Stimulated activated CD4-positive, alpha-beta T cell treated with anti-CD3 and anti-CD28 coated beads, Interleukin-4, amount 100 ng/mL, for 48 hours (primary cell): ENCODE measurements around the gene SLC30A9.

ENCODE experiments used
- DNase-seq, 2 donors: peaks; one replicate each; pipeline ENCODE4 v3.0.0-alpha.2; 2020; ENCODE audit warnings: low read depth in 2 of 2

SLC30A9 gene

DNA sequence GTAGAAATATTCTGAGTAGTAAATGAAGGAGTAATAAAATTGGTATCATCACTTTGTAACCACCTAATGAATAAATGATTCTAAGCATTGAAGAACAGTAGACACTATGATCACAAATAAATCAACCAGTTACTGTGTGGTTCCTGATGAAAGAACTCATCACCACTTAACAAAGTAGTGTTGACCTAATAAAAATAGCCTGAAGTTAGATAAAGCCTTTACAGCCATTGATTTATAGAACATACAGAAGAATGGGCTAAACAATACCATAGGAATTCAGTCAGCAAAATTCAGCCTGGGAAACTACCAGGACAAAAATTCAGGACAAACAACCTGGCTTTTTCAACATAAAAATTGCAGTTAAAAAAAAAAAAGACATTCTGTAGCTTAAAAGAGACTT lies 9.0 kb downstream of the SLC30A9 start:
- DNase-seq: no peak

DNA sequence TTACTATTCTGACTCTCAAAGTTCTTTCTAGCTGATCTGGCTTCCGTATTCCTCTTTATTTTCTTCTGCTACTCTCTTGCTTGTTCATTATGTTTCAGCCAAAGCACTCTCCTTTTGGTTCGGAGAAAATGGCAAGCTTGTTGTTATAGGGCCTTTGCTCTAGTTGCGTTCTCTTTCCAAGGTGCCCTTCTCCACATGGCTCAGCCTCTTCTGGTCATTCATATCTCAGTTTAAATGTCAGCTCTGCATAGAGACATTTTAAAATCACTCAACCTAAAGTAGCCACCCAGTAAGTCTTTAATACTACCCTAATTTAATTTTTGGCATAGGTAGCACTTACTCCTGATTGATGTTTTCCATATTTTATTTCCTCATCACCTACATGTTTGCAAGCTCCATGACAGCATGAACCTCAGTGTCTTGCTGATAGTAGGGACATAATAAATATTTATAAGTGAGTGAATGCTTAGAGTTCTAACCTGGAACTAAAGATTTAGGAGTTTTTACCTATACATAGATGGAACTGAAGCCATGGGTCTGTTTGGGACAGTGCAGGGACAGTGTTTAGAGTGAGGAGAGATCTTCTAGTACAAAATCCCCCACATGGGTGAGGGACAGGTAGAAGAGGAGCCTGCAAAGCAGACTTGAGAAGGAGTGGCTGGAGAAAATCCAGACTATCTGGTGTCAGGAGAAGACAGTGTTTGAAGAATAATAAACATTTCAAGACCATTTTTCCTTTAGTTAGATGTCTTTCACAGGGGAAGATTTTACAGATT lies 17.9 kb downstream of the SLC30A9 start:
- DNase-seq: no peak

DNA sequence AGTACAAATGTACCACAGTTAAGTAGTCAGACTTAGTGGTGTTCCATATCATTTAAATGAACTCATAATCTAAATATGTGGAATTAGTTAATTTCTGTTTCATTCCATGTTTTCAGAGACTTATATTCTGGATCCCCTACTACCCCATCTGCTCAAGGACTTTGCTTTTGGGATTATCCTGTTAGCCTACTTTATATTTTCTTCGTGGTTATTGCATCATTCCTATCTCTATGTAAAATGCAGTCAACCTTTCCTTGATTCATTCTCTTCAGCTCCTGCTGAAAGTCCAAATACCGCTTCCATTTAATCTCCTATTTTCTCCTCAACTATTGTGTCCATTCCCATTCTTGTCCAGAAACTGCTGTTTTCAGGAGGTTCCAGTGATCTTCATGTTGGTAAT lies 25.1 kb downstream of the SLC30A9 start:
- no peak for DNase-seq

GRCh38 chr4:42018451-42018850 lies 28.1 kb downstream of the SLC30A9 start:
- DNase-seq: no peak

DNA sequence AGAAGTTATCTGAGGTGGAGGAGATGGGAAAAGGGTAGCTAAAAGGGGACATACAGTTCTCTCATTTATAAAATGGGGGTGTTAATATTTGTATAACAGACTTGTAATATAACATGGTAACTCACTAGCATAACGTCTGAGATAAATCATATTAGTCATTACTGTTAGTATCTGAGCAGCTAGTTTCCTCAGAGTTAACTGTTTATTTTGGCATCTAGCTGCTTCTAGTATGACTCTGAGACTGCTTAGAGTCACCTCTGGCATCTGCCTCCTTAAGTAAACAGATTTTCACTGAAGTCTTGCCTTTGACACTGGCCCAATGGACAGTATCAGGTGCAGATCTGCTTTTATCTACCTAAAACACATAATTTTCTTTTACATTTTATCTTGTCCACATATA lies 58.1 kb downstream of the SLC30A9 start:
- no peak for DNase-seq

DNA sequence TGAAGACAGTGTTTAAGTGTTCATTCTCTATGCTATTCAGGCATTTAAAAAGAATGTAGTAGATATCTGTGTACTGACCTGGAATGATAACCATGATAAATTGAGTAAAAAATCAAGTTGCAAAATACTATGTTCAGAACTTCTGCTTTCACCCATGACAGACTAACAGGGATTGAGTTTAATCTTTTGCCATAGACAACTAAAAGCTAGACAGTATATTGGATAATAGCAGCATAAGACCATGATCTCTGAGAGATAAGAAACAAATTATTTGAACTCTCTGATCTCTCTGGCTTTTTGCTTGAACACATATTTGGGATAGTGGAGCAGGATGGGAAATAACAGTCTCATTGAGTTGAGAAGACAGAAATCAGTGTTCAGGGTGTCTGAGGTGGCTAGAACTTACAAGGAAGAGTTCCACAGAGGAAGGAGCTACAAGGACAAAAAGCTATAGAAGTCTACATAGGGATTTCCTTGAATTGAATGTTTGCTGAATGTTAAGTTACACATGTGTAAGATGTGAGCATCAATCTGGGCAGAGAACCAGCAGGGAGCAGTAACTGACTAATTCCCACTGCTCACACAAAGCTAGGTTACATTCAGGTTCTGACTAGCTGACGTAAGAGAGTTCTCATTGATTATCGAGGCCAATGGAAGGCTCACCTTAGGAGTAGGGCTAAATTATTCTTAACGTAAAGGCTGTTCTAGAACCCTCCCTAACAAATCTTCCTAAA lies 60.4 kb downstream of the SLC30A9 start:
- DNase-seq: no peak

GRCh38 chr4:42066402-42066801 lies 76.1 kb downstream of the SLC30A9 start:
- DNase-seq: no peak

DNA sequence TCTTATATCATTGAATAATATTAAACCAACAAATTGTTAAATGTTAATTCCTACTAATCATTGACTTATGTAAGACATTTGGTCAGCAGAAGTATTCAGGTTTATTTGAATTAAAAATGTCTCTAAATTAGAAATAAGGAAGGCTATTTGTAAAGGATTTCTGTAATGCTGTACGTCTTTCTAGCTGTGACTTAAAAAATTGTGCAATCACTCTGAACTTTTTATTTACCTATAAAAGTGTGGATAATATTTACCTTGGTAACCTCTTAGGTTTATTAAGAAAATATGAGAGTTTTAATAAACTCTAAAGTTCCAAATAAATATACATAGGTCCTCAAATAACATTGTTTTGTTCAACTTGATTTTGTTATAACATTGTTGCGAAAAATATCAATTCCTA lies 76.9 kb downstream of the SLC30A9 start:
- no peak for DNase-seq

GRCh38 chr4:42070463-42070862 lies 80.1 kb downstream of the SLC30A9 start:
- DNase-seq: no peak

GRCh38 chr4:42074294-42074693 lies 84.0 kb downstream of the SLC30A9 start:
- DNase-seq: no peak

- DNase-seq: no peak
Observed at GRCh38 chr4:42078184-42078801, 88.0 kb downstream of the SLC30A9 start.

DNA sequence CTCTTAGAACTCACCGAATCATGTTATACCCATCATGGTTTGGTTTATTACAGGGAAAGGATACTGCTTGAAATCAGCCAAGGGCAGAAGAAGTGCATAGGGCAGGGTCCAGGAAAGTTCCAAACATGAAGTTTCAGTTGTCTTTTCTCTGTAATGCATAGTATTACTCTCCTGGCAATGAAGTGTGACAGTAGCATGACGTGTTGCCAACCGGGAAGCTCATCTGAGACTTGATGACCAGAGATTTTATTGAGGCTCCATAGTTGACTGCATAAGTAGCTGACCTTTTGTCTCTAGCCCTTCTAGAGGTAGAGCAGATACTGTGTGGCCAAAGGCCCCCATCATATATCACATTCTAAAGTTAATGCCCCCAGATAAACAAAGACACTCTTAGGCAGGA lies 90.0 kb downstream of the SLC30A9 start:
- DNase-seq: no peak

- DNase-seq: no peak
Observed at GRCh38 chr4:42083816-42084215, 93.5 kb downstream of the SLC30A9 start.

DNA sequence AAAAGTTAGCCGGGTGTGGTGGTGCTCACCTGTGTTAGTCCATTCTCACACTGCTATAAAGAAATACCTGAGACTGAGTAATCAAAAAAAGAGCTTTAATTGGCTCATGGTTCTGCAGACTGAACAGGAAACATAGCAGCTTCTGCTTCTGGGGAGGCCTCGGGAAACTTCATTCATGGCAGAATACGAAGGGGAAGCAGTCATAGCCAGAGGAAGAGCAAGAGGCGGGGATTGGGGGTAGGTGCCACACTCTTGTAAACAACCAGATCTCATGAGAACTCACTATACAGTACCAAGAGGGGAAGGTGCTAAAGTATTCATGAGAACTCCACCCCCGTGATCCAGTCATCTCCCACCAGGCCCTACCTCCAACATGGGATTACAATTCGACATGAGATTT lies 98.1 kb downstream of the SLC30A9 start:
- no peak for DNase-seq

- no peak for DNase-seq
Observed at GRCh38 chr4:42101446-42101975, 111.2 kb downstream of the SLC30A9 start.

DNA sequence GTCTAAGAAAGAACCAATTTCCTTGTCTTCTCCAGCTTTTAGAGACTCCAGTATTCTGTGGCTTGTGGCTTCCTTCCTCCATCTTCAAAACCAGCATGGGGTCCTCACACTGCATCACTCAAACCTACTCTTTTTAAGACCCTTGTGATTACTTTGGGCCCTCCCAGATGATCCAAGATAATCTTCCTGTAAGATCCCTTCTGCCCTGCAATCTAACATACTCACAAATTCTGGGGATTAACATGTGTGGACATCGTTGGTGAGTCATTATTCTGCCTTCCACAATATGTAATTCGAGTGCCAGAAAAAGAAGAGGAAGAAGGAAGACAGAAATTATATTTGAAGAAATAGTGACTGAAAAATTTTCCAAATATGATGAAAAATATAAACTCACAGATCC lies 114.2 kb downstream of the SLC30A9 start:
- no peak for DNase-seq

DNA sequence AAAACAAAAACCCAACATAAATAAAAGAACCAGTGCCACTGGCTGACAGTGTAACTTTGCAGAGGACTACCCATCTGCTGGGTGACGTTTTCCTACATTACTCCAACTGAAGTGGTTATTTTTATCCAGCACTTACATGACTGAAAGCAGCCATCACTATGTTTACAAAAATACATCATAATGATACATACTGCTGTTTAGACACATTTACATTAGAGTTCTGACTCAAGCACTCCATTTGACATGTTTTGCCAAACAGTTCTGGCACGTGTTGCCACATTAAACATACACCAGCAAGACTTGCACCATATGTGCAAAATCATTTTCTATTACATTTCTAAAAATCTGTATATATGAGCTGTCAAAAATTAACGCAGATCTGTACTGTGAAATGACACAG lies 122.5 kb downstream of the SLC30A9 start:
- DNase-seq: no peak

DNA sequence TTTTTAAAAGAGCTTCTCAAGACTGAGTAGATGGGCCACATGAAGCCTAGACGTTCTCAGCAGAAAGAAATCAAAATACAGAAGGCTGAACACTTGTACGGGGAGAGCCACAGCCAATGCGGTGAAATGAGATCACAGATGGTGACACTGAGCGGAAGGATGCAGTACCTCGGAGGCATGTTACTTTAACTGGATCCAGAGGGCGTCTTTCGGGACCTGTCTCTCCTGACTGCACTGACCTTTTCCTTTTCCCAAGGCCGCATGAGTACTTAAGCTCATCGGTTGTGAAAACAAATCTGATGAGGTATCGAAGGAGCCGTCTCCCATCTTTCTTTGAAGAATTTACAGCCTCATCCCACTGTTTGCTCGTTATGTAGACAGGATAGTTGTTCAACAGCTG lies 129.6 kb downstream of the SLC30A9 start:
- no peak for DNase-seq

DNA sequence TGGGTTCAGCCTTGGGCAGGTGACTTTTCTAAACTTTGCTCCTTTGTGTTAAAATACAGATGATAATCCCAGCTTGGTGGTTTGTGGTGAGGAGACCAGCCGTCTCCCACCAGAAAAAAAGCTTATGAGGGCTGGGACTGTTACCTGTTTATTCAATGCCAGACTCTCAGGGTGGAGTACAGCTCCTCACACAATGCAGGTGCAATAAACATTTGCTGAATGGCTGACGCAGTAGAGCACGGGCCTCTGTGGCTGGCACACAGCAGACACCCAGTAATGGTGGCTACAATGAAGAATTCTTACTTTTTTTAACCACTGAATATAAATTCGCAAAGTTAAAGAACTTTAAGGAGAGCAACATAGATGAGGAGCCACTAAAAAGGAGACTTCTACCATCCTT lies 131.9 kb downstream of the SLC30A9 start:
- DNase-seq: no peak

DNA sequence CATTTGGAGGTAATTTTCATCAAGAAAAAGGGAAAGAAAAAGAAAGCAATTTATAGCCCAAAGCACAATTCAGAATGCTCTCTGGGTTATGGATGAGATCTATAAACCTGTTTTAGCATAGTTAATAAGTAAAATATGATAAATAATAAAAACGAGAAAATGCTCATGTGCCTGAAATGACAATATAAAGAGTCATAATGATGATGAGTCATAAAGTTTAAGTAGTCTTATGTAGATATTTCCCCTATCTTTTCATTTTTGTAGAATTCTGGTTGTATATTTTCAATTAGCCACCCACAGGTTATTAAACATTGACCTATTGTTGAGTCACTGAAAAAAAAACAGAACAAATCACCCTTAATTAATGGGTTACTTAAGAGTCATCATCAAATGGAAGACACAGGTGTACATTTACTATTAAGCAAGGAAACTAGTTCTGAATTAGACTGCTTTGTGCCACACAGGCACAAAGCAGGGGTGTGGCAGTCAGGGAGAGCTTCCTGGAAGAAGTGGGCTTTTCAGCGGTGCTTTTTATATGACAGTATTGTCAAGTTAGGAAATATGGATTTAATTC lies 132.8 kb downstream of the SLC30A9 start:
- DNase-seq: no peak

- no peak for DNase-seq
Observed at GRCh38 chr4:42132099-42132498, 141.8 kb downstream of the SLC30A9 start.

- DNase-seq: no peak
Observed at GRCh38 chr4:42133006-42133405, 142.7 kb downstream of the SLC30A9 start.
